GM19035 (cell line): ENCODE data around the gene ASTN2.
"Not testable (repeated sequence)": the region's sequence is repeated elsewhere in the genome, so short reads cannot be mapped to it uniquely, and the experiment has no call there.

ENCODE experiments used
- ATAC-seq: cut with Tn5 transposase; IDR thresholded peaks from one replicate; pipeline ENCODE4 v1.9.1; 2021; ENCODE audit not compliant: unreplicated experiment

The ASTN2 gene

GRCh38 chr9:117083559-117083958, 331.3 kb downstream of the ASTN2 start:
- ATAC-seq: no peak

- no peak for ATAC-seq
Measured at GRCh38 chr9:117081641-117082317, 333.1 kb downstream of the ASTN2 start.

- ATAC-seq: no peak
Measured at GRCh38 chr9:117080765-117081390, 334.0 kb downstream of the ASTN2 start.

GRCh38 chr9:117076571-117077290, 338.1 kb downstream of the ASTN2 start:
- no peak for ATAC-seq

GRCh38 chr9:117075636-117076035, 339.2 kb downstream of the ASTN2 start:
- ATAC-seq: no peak

- no peak for ATAC-seq
Measured at GRCh38 chr9:117074784-117075520, 339.9 kb downstream of the ASTN2 start.

GRCh38 chr9:117074342-117074662, 340.6 kb downstream of the ASTN2 start:
- no peak for ATAC-seq

- ATAC-seq: no peak
Measured at GRCh38 chr9:117073539-117074341, 341.1 kb downstream of the ASTN2 start.

- ATAC-seq: no peak
Measured at GRCh38 chr9:117073071-117073470, 341.8 kb downstream of the ASTN2 start.

- ATAC-seq: no peak
Measured at GRCh38 chr9:117072216-117072615, 342.6 kb downstream of the ASTN2 start.

- ATAC-seq: not testable (repeated sequence)
Measured at GRCh38 chr9:117071673-117072207, 343.1 kb downstream of the ASTN2 start.

GRCh38 chr9:117063721-117064471, 351.0 kb downstream of the ASTN2 start:
- no peak for ATAC-seq

- ATAC-seq: no peak
Measured at GRCh38 chr9:117060963-117061362, 353.9 kb downstream of the ASTN2 start.

GRCh38 chr9:117050007-117050406, 364.9 kb downstream of the ASTN2 start:
- no peak for ATAC-seq

GRCh38 chr9:117046666-117047327, 368.1 kb downstream of the ASTN2 start:
- ATAC-seq: peak; percentile 84

GRCh38 chr9:117044241-117044640, 370.6 kb downstream of the ASTN2 start:
- ATAC-seq: no peak

GRCh38 chr9:117043159-117043558, 371.7 kb downstream of the ASTN2 start:
- no peak for ATAC-seq

GRCh38 chr9:117035546-117035945, 379.3 kb downstream of the ASTN2 start:
- ATAC-seq: no peak

- ATAC-seq: no peak
Measured at GRCh38 chr9:117034866-117035265, 380.0 kb downstream of the ASTN2 start.
